ENCODE measurements around the gene ABCA4. TPM values are rescaled to one million over a fixed set of nuclear protein-coding genes. Genes with fewer than 3 reads are reported as not detected.

Gene ABCA4
- total RNA-seq, 6 experiments from 2014 or later, result 0.49 to 0.99 (median 0.75) TPM

DNA sequence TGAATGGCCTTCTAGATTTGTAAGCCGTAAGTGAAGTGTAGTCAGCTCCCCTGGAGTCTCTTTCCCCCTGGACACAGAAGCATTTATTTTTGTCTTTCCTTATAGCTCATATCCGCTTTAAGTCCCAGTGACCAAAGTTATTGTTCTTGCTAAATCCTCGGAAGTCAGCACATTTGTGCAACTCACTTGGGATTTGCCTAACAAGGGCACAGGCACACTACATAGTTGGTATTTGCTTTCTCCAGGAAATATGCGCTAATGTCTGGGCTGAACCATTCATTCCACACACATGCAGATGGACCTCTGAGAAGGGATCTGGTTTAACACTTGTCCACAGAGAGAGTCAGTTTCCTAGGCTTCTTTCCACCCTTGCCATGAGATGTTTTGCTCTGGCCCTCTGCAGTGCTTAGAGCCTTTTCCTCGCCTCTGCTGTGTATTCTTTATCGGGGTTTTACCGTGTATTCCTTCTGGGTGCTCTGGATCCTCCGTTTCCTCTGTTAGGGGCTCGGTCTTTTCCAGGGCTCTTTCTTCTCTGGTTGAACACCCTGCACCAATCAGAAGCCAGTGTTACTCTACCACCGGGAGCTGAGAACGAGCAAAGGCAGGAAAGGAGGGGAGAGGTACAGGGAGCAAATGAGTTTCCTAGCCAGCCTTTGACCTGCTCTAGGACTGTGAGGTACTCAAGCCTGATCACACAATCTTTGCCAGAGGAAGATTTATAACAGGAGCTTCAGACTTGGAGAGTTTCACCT lies 72.4 kb downstream of the ABCA4 start:
- peak overlapping the region; percentile 20 to 69 (median 53) for H3K27ac ChIP-seq
- no peaks in the 10 kb centered on the region for H3K27me3 ChIP-seq
- WGBS (ENCODE audit: insufficient coverage, low coverage, low lambda C conversion rate, missing lambda C conversion rate), result 61% methylated on average over 9 of the region's 11 CpGs
- H3K4me3 ChIP-seq, result no peak overlapping the region
- peak; percentile 31 to 50 (median 42) for ATAC-seq
- intact Hi-C loops (cut with DNase I), result loop anchor here (5.0 kb wide), 1 partner anchor 289 kb away; no protein-coding TSS in a partner anchor
- DNase-seq, result no peak
- TF ChIP-seq, protein P1, sequence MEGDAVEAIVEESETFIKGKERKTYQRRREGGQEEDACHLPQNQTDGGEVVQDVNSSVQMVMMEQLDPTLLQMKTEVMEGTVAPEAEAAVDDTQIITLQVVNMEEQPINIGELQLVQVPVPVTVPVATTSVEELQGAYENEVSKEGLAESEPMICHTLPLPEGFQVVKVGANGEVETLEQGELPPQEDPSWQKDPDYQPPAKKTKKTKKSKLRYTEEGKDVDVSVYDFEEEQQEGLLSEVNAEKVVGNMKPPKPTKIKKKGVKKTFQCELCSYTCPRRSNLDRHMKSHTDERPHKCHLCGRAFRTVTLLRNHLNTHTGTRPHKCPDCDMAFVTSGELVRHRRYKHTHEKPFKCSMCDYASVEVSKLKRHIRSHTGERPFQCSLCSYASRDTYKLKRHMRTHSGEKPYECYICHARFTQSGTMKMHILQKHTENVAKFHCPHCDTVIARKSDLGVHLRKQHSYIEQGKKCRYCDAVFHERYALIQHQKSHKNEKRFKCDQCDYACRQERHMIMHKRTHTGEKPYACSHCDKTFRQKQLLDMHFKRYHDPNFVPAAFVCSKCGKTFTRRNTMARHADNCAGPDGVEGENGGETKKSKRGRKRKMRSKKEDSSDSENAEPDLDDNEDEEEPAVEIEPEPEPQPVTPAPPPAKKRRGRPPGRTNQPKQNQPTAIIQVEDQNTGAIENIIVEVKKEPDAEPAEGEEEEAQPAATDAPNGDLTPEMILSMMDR (IDR thresholded peaks at IDR 0.05), result no peak
- TF ChIP-seq POLR2A (IDR thresholded peaks at IDR 0.05), result no peak
- no peaks in the 10 kb centered on the region for H3K36me3 ChIP-seq
- H3K4me1 ChIP-seq, result peaks cover 0 to 4% (median 0%) of the 10 kb centered on the region in 4 donors
- no peaks in the 10 kb centered on the region for H3K9me3 ChIP-seq

DNA sequence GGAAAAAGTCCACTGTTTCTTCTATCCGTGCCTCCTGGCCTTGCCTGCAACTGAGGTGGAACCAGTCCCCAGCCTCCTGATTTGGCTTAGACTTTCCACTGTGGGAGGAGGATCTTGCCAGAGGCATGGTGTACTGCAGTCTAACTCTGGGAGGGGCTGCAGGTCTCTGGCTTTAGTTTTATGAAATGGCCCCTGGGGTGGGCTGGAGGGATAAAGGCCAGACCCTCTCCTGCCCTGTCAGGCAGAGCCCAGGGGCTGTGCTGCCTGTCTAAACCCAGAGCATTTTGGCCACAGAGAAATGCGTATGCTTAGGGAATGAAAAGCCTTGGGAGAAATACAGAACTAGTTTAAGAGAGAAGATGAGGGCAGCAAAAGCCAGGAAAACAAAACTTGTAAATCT lies 73.0 kb downstream of the ABCA4 start:
- no peak for TF ChIP-seq POLR2A (IDR thresholded peaks at IDR 0.05)
- TF ChIP-seq, protein P1 (IDR thresholded peaks at IDR 0.05), result no peak
- ATAC-seq (no peak), DNase-seq (no peak)
- H3K9me3 ChIP-seq, result no peaks in the 10 kb centered on the region
- 75% methylated on average over 2 of the region's 2 CpGs for WGBS (ENCODE audit: insufficient coverage, low coverage, low lambda C conversion rate, missing lambda C conversion rate)
- peak overlapping the region; percentile 2 to 69 (median 53) for H3K27ac ChIP-seq
- no peaks in the 10 kb centered on the region for H3K27me3 ChIP-seq
- H3K36me3 ChIP-seq, result no peaks in the 10 kb centered on the region
- H3K4me3 ChIP-seq, result no peak overlapping the region
- H3K4me1 ChIP-seq, result peaks cover 0 to 4% (median 0%) of the 10 kb centered on the region in 4 donors
- intact Hi-C loops (cut with DNase I), result loop anchor here (5.0 kb wide), 1 partner anchor 289 kb away; no protein-coding TSS in a partner anchor

DNA sequence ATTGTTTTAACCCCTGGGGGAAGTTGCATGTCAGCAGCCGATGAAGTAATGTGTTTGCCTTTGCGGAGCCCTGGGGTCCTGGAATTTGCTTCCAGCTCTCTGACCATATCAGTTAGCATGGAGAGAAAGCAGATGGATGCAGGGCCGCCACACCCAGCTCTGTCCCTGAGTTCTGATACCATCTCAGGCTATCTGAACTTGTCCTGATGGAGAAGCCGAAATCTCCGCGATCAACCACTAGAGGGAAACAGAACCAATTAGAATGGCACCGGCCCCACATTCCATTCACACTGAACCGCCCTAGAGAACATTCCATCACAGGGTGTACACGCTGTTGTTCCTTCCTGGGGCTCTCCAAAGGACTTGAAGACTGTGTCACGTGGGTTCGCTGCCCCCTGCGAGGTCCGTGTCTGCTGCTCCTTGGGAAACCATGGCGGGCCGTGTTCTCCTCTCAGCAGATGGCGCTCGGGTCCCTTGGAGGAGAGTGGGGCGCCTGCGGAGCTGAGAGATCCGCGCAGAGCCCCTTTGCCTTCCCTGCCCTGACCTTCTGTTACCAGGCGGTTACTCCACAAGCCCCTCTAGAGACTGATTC lies 75.4 kb downstream of the ABCA4 start:
- peak overlapping the region; percentile 10 to 51 (median 39) for H3K27ac ChIP-seq
- H3K4me1 ChIP-seq, result peaks cover 0 to 4% (median 0%) of the 10 kb centered on the region in 4 donors
- DNase-seq (peak; percentile 61 to 75 (median 65)), ATAC-seq (peak; percentile 81 to 90 (median 84))
- WGBS (ENCODE audit: insufficient coverage, low coverage, low lambda C conversion rate, missing lambda C conversion rate), result 13% methylated on average over 8 of the region's 22 CpGs
- no peaks in the 10 kb centered on the region for H3K9me3 ChIP-seq
- intact Hi-C loops (cut with DNase I), result loop anchor here (5.0 kb wide), 1 partner anchor 292 kb away; no protein-coding TSS in a partner anchor
- H3K4me3 ChIP-seq, result peak overlapping the region in 1 of 3 donors; percentile 43
- H3K36me3 ChIP-seq, result no peaks in the 10 kb centered on the region
- TF ChIP-seq, protein P1 (IDR thresholded peaks at IDR 0.05), result peak; percentile 65 to 76 (median 66)
- no peak for TF ChIP-seq POLR2A (IDR thresholded peaks at IDR 0.05)
- no peaks in the 10 kb centered on the region for H3K27me3 ChIP-seq

DNA sequence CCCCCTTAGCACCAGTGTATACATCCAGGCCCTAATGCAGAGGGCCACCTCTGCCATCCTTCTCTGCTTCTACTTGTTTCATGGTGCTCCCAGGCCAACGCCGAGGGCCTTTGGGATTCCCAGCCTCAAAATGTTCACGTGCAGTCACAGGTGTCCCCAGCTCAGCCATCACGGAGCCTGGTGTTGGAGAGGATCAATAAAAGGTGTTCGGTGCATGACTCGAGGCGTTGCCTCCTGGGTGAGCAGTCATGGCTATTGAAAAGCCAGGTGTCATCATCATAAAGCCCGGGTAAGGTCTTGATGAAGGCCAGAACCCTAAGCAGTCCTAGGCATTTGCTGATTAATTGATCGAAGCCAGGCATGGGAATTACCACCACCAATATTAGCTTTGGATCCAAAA lies 76.1 kb downstream of the ABCA4 start:
- no peak for ATAC-seq
- no peak overlapping the region for H3K4me3 ChIP-seq
- H3K27me3 ChIP-seq, result no peaks in the 10 kb centered on the region
- WGBS (ENCODE audit: insufficient coverage, low coverage, low lambda C conversion rate, missing lambda C conversion rate), result 75% methylated on average over 2 of the region's 9 CpGs
- DNase-seq, result no peak
- no peaks in the 10 kb centered on the region for H3K9me3 ChIP-seq
- peaks cover 0 to 4% (median 0%) of the 10 kb centered on the region in 4 donors for H3K4me1 ChIP-seq
- TF ChIP-seq, protein P1 (IDR thresholded peaks at IDR 0.05), result no peak
- TF ChIP-seq POLR2A (IDR thresholded peaks at IDR 0.05), result no peak
- intact Hi-C loops (cut with DNase I), result loop anchor here (5.0 kb wide), 1 partner anchor 292 kb away; no protein-coding TSS in a partner anchor
- H3K36me3 ChIP-seq, result no peaks in the 10 kb centered on the region
- H3K27ac ChIP-seq, result peak overlapping the region in 1 of 3 donors; percentile 51

Data from right lobe of liver (tissue), 6 donors.